Stimulated activated CD8-positive, alpha-beta memory T cell treated with anti-CD3 and anti-CD28 coated beads, Interleukin-2, amount 100 ng/mL, for 1 hour (primary cell): ENCODE results near the gene GPR35.

Experiments used
- DNase-seq, 2 donors: peaks; one replicate each; pipeline ENCODE4 v3.0.0-alpha.2; 2020; ENCODE audit warnings: low read depth in 2 of 2

Gene GPR35

GRCh38 chr2:240624011-240624949 is 1.0 kb upstream of the GPR35 start:
- DNase-seq, result no peak

GRCh38 chr2:240626531-240627300 is 1.4 kb downstream of the GPR35 start:
- no peak for DNase-seq

- DNase-seq, result no peak
These were observed 2.6 kb downstream of the GPR35 start for GRCh38 chr2:240627736-240628506.

- no peak for DNase-seq
These were observed 3.2 kb downstream of the GPR35 start for GRCh38 chr2:240628507-240628807.

GRCh38 chr2:240628808-240629618 is 3.7 kb downstream of the GPR35 start:
- DNase-seq, result no peak

GRCh38 chr2:240629619-240629967 is 4.3 kb downstream of the GPR35 start:
- no peak for DNase-seq

GRCh38 chr2:240629968-240630770 is 4.9 kb downstream of the GPR35 start:
- DNase-seq, result no peak

- no peak for DNase-seq
These were observed 5.7 kb downstream of the GPR35 start for GRCh38 chr2:240630771-240631547.

GRCh38 chr2:240631548-240632305 is 6.4 kb downstream of the GPR35 start:
- DNase-seq, result no peak

- no peak for DNase-seq
These were observed 7.0 kb downstream of the GPR35 start for GRCh38 chr2:240632306-240632721.

GRCh38 chr2:240635121-240635997 is 10.1 kb downstream of the GPR35 start:
- DNase-seq, result no peak

- no peak for DNase-seq
These were observed 10.8 kb downstream of the GPR35 start for GRCh38 chr2:240635998-240636547.

GRCh38 chr2:240636563-240637115 is 11.4 kb downstream of the GPR35 start:
- no peak for DNase-seq

GRCh38 chr2:240637116-240637900 is 12.0 kb downstream of the GPR35 start:
- no peak for DNase-seq

GRCh38 chr2:240637901-240638345 is 12.6 kb downstream of the GPR35 start:
- DNase-seq, result no peak

- DNase-seq, result no peak
These were observed 13.4 kb downstream of the GPR35 start for GRCh38 chr2:240638512-240639160.
